K562 (cell line): ENCODE measurements around the gene FASN. TPM values are rescaled to one million over a fixed set of nuclear protein-coding genes. Genes with fewer than 3 reads are reported as not detected.

Source experiments
- FOXA1 ChIP-seq: fragments of 450-650 bp; IDR thresholded peaks from 2 replicates; pipeline ENCODE4 v1.6.1; 2016; ENCODE audit warnings: mild to moderate bottlenecking, borderline replicate concordance
- GABPA ChIP-seq: fragments of 200-800 bp; sonication (Bioruptor generic); conservative IDR thresholded peaks from 2 replicates; pipeline ENCODE4 v1.6.1; 2016; ENCODE audit warnings: low read depth, missing genetic modification characterization, missing compliant biosample characterization
- LCOR ChIP-seq: sonication (generic); formaldehyde crosslinking; IDR thresholded peaks from 2 replicates; pipeline ENCODE4 v1.8.0; 2022; ENCODE audit warnings: mild to moderate bottlenecking, missing genetic modification reagents
- MYC ChIP-seq, 2 experiments: fragments of 250-450 bp in 1 of 2; sonication (Bioruptor Pico) in 1 of 2; IDR thresholded peaks; 2 replicates each; pipeline versions ENCODE4 v1.5.1 to v1.6.1; 2012 to 2021; ENCODE audit warnings: low read depth in 2 of 2, borderline replicate concordance in 1 of 2, improper control_type of control experiment in 1 of 2, low read length in 1 of 2, mild to moderate bottlenecking in 1 of 2, moderate library complexity in 1 of 2
- PHF20 ChIP-seq: fragments of 450-650 bp; IDR thresholded peaks from 2 replicates; pipeline ENCODE4 v1.6.1; 2018; ENCODE audit not compliant: partially characterized antibody
- SAFB ChIP-seq: fragments of 200-400 bp; formaldehyde crosslinking; IDR thresholded peaks from 2 replicates; pipeline ENCODE4 v1.6.1; 2017; ENCODE audit warnings: low read depth, low read length, borderline replicate concordance
- TRIM24 ChIP-seq, 2 experiments: fragments of 450-650 bp; IDR thresholded peaks; 2 replicates each; pipeline ENCODE4 v1.6.1; 2016
- ZBTB1 ChIP-seq: sonication (generic); formaldehyde crosslinking; IDR thresholded peaks from 2 replicates; pipeline ENCODE4 v1.8.1; 2023; ENCODE audit warnings: missing genetic modification reagents, low read depth, mild to moderate bottlenecking, borderline replicate concordance
- ZNF354B ChIP-seq: fragments of 250-450 bp; sonication (Bioruptor Pico); IDR thresholded peaks from 2 replicates; pipeline ENCODE4 v1.4.0; 2020
- ZSCAN29 ChIP-seq: fragments of 450-650 bp; IDR thresholded peaks from 2 replicates; pipeline ENCODE4 v1.6.1; 2017
- polyA plus RNA-seq, 8 experiments: library from polyadenylated mRNA; depleted of rRNA in 4 of 8; stranded (reverse) in 5 of 8; unstranded in 3 of 8; fragments of >200 nt; fragmentation: Nextera tagmentation in 2 of 8; fragmentation: Illumina TruSeq in 1 of 8; extraction: Ambion mirVana in 2 of 8; extraction: Trizol in 1 of 8; gene quantifications; 2 replicates each; pipeline versions ENCODE4 v1.2.1 to v1.2.3, GENCODE V29; 2011 to 2014; ENCODE audit warnings: inconsistent platforms in 1 of 8, missing spikeins in 1 of 8
- total RNA-seq, 7 experiments: library from RNA; depleted of rRNA in 6 of 7; stranded (reverse); fragments of >200 nt in 6 of 7; fragmentation: Illumina TruSeq in 2 of 7; extraction: Trizol in 2 of 7; gene quantifications; 2 replicates each; pipeline versions ENCODE4 v1.2.1 to v1.2.3, GENCODE V29; 2011 to 2021; ENCODE audit warnings: low replicate concordance in 1 of 7
- TF ChIP-seq, protein P1 (sequence below), 2 experiments: fragments of 450-650 bp; conservative IDR thresholded peaks; 2 replicates each; pipeline ENCODE4 v1.6.1; 2017; ENCODE audit warnings: mild to moderate bottlenecking in 2 of 2, moderate library complexity in 2 of 2
- TF ChIP-seq, protein P2 (sequence below): sonication (generic); formaldehyde crosslinking; IDR thresholded peaks from 2 replicates; pipeline ENCODE4 v1.8.1; 2023; ENCODE audit warnings: mild to moderate bottlenecking, missing genetic modification reagents
- TF ChIP-seq, protein P3 (sequence below): sonication (generic); formaldehyde crosslinking; IDR thresholded peaks from 2 replicates; pipeline ENCODE4 v1.8.0; 2022; ENCODE audit warnings: mild to moderate bottlenecking, low read depth, missing genetic modification reagents
- TF ChIP-seq, protein P4 (sequence below): fragments of 450-650 bp; IDR thresholded peaks from 2 replicates; pipeline ENCODE4 v1.6.1; 2014; ENCODE audit warnings: low read depth, mild to moderate bottlenecking, moderate library complexity, borderline replicate concordance
- TF ChIP-seq, protein P5 (sequence below): sonication (generic); formaldehyde crosslinking; IDR thresholded peaks from 2 replicates; pipeline ENCODE4 v1.9.0; 2022; ENCODE audit warnings: mild to moderate bottlenecking, missing genetic modification reagents

FASN gene
- total and polyA plus RNA-seq, 9 of the 15 experiments (the other 6 are each of a cell fraction or from before 2014, with no cell fraction given): 0.15 to 663 (median 49.9) TPM

DNA sequence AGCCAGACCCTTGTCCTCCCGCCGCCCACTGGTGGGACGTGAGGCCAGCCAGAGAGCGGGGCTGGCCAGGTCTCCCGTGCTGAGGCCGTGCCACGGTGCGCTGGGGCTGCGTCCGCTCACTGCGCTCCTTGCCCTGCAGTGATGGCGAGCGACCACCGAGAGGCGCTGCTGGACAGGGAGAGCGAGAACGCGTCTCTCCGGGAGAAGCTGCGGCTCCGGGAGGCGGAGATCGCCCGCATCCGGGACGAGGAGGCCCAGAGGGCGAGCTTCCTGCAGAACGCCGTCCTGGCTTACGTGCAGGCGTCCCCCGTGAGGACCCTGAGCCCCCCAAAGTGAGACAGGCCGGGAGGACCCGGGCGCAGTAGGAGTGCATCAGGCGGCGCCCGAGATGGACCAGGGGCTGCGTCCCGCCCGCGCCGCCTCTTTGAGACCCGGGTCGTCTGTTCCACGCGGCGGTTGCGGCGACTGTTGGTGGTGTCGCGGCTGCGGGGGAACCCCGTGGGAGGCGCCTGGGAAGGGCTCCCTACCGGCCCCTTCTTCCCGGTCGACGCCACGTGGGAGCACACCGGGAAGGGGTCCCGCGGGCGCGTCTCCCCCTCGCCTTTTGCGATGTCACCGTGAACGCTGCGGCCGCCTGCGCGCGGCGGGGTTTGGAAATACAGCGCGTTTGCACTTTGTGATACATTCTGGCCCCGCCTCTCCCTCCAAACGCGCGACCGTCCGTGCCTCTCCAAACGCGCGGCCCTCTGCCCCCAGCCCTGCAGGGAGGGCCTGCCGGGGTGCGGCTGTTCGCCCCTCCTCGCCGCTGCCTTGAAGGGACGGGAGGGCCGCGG, 67.3 kb downstream of the FASN start (continued):
- TF ChIP-seq, protein P1, sequence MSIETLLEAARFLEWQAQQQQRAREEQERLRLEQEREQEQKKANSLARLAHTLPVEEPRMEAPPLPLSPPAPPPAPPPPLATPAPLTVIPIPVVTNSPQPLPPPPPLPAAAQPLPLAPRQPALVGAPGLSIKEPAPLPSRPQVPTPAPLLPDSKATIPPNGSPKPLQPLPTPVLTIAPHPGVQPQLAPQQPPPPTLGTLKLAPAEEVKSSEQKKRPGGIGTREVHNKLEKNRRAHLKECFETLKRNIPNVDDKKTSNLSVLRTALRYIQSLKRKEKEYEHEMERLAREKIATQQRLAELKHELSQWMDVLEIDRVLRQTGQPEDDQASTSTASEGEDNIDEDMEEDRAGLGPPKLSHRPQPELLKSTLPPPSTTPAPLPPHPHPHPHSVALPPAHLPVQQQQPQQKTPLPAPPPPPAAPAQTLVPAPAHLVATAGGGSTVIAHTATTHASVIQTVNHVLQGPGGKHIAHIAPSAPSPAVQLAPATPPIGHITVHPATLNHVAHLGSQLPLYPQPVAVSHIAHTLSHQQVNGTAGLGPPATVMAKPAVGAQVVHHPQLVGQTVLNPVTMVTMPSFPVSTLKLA (conservative IDR thresholded peaks at IDR 0.05): peak; percentile 84 to 91
- TF ChIP-seq GABPA (tag): peak; percentile 55
- peak; percentile 82 for TF ChIP-seq LCOR (CRISPR knock-in tag)
- no peak for TF ChIP-seq FOXA1
- TF ChIP-seq, protein P2, sequence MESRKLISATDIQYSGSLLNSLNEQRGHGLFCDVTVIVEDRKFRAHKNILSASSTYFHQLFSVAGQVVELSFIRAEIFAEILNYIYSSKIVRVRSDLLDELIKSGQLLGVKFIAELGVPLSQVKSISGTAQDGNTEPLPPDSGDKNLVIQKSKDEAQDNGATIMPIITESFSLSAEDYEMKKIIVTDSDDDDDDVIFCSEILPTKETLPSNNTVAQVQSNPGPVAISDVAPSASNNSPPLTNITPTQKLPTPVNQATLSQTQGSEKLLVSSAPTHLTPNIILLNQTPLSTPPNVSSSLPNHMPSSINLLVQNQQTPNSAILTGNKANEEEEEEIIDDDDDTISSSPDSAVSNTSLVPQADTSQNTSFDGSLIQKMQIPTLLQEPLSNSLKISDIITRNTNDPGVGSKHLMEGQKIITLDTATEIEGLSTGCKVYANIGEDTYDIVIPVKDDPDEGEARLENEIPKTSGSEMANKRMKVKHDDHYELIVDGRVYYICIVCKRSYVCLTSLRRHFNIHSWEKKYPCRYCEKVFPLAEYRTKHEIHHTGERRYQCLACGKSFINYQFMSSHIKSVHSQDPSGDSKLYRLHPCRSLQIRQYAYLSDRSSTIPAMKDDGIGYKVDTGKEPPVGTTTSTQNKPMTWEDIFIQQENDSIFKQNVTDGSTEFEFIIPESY (CRISPR knock-in tag): peak; percentile 91
- TF ChIP-seq PHF20: peak; percentile 43
- peak; percentile 80; the same call in 1 of the 2 replicates for TF ChIP-seq SAFB
- TF ChIP-seq ZNF354B (CRISPR knock-in tag): no peak
- TF ChIP-seq ZSCAN29: peak; percentile 34; the same call in 1 of the 2 replicates
- TF ChIP-seq, protein P3, sequence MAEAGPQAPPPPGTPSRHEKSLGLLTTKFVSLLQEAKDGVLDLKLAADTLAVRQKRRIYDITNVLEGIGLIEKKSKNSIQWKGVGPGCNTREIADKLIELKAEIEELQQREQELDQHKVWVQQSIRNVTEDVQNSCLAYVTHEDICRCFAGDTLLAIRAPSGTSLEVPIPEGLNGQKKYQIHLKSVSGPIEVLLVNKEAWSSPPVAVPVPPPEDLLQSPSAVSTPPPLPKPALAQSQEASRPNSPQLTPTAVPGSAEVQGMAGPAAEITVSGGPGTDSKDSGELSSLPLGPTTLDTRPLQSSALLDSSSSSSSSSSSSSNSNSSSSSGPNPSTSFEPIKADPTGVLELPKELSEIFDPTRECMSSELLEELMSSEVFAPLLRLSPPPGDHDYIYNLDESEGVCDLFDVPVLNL: no peak
- TF ChIP-seq, protein P4, sequence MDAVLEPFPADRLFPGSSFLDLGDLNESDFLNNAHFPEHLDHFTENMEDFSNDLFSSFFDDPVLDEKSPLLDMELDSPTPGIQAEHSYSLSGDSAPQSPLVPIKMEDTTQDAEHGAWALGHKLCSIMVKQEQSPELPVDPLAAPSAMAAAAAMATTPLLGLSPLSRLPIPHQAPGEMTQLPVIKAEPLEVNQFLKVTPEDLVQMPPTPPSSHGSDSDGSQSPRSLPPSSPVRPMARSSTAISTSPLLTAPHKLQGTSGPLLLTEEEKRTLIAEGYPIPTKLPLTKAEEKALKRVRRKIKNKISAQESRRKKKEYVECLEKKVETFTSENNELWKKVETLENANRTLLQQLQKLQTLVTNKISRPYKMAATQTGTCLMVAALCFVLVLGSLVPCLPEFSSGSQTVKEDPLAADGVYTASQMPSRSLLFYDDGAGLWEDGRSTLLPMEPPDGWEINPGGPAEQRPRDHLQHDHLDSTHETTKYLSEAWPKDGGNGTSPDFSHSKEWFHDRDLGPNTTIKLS: peak; percentile 37; the same call in 1 of the 2 replicates
- peak; percentile 20; the same call in 1 of the 2 replicates for TF ChIP-seq MYC (IDR thresholded peaks at IDR 0.05; ENCODE audit: low read depth, low read length)
- TF ChIP-seq MYC (CRISPR knock-in tag; IDR thresholded peaks at IDR 0.05; ENCODE audit: borderline replicate concordance, low read depth): peak; percentile 91; the same call in 1 of the 2 replicates
- TF ChIP-seq, protein P5, sequence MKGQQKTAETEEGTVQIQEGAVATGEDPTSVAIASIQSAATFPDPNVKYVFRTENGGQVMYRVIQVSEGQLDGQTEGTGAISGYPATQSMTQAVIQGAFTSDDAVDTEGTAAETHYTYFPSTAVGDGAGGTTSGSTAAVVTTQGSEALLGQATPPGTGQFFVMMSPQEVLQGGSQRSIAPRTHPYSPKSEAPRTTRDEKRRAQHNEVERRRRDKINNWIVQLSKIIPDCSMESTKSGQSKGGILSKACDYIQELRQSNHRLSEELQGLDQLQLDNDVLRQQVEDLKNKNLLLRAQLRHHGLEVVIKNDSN (CRISPR knock-in tag): no peak
- TF ChIP-seq TRIM24 (IDR thresholded peaks at IDR 0.05): peak in 1 of 2 experiments; percentile 15; a peak in 1 of 4 replicates
- peak; percentile 95 for TF ChIP-seq ZBTB1 (CRISPR knock-in tag)
